ENCODE measurements around the gene FGF8. TPM values are rescaled to one million over a fixed set of nuclear protein-coding genes. Genes with fewer than 3 reads are reported as not detected.

FGF8 gene
- total RNA-seq, 3 donors from 2014 or later = not detected

GRCh38 chr10:101725296-101726114 lies 50.4 kb downstream of the FGF8 start:
- Histone ChIP-seq H3K36me3 (no peaks in the 10 kb centered on the region), H3K27ac (no peak overlapping the region), H3K9me3 (no peaks in the 10 kb centered on the region), H3K27me3 (no peaks in the 10 kb centered on the region), H3K4me1 (no peaks in the 10 kb centered on the region), H3K4me3 (no peak overlapping the region)
- DNase-seq (ENCODE audit: low spot score in 2 of 2) = no peak
- TF ChIP-seq POLR2A (IDR thresholded peaks at IDR 0.05) = no peak
- no peak for TF ChIP-seq CTCF (IDR thresholded peaks at IDR 0.05)
- TF ChIP-seq POLR2AphosphoS5 (IDR thresholded peaks at IDR 0.05) = no peak
- intact Hi-C loops (cut with DNase I; ENCODE audit: low total_unique reads) = no loop called here

GRCh38 chr10:101724446-101724845 lies 51.5 kb downstream of the FGF8 start:
- no peak for TF ChIP-seq CTCF (IDR thresholded peaks at IDR 0.05)
- TF ChIP-seq POLR2AphosphoS5 (IDR thresholded peaks at IDR 0.05) = no peak
- TF ChIP-seq POLR2A (IDR thresholded peaks at IDR 0.05) = no peak
- Histone ChIP-seq H3K4me1 (no peaks in the 10 kb centered on the region), H3K4me3 (no peak overlapping the region), H3K27me3 (no peaks in the 10 kb centered on the region), H3K36me3 (no peaks in the 10 kb centered on the region), H3K27ac (no peak overlapping the region), H3K9me3 (no peaks in the 10 kb centered on the region)
- DNase-seq (ENCODE audit: low spot score in 2 of 2) = no peak
- intact Hi-C loops (cut with DNase I; ENCODE audit: low total_unique reads) = no loop called here

- no peak overlapping the region for H3K27ac ChIP-seq
- no peaks in the 10 kb centered on the region for H3K36me3 ChIP-seq
- H3K9me3 ChIP-seq = no peaks in the 10 kb centered on the region
- TF ChIP-seq POLR2AphosphoS5 (IDR thresholded peaks at IDR 0.05) (no peak), CTCF (IDR thresholded peaks at IDR 0.05) (no peak), POLR2A (IDR thresholded peaks at IDR 0.05) (no peak)
- no peak for DNase-seq (ENCODE audit: low spot score in 2 of 2)
- H3K4me1 ChIP-seq = no peaks in the 10 kb centered on the region
- H3K4me3 ChIP-seq = no peak overlapping the region
- H3K27me3 ChIP-seq = no peaks in the 10 kb centered on the region
- intact Hi-C loops (cut with DNase I; ENCODE audit: low total_unique reads) = no loop called here
Measured at GRCh38 chr10:101723176-101723575, 52.7 kb downstream of the FGF8 start.

- H3K36me3 ChIP-seq = no peaks in the 10 kb centered on the region
- peaks cover 0 to 3% of the 10 kb centered on the region in 2 donors for H3K4me1 ChIP-seq
- H3K9me3 ChIP-seq = no peaks in the 10 kb centered on the region
- H3K27me3 ChIP-seq = no peaks in the 10 kb centered on the region
- DNase-seq (ENCODE audit: low spot score in 2 of 2) = no peak
- TF ChIP-seq POLR2AphosphoS5 (IDR thresholded peaks at IDR 0.05) (no peak), CTCF (IDR thresholded peaks at IDR 0.05) (no peak), POLR2A (IDR thresholded peaks at IDR 0.05) (no peak)
- no peak overlapping the region for H3K4me3 ChIP-seq
- H3K27ac ChIP-seq = no peak overlapping the region
- intact Hi-C loops (cut with DNase I; ENCODE audit: low total_unique reads) = no loop called here
Measured at GRCh38 chr10:101721806-101722205, 54.1 kb downstream of the FGF8 start.

- H3K4me3 ChIP-seq = no peak overlapping the region
- H3K27me3 ChIP-seq = no peaks in the 10 kb centered on the region
- peaks cover 0 to 3% of the 10 kb centered on the region in 2 donors for H3K4me1 ChIP-seq
- no peak overlapping the region for H3K27ac ChIP-seq
- DNase-seq (ENCODE audit: low spot score in 2 of 2) = no peak
- intact Hi-C loops (cut with DNase I; ENCODE audit: low total_unique reads) = no loop called here
- no peaks in the 10 kb centered on the region for H3K9me3 ChIP-seq
- TF ChIP-seq POLR2A (IDR thresholded peaks at IDR 0.05) (no peak), CTCF (IDR thresholded peaks at IDR 0.05) (no peak), POLR2AphosphoS5 (IDR thresholded peaks at IDR 0.05) (no peak)
- H3K36me3 ChIP-seq = no peaks in the 10 kb centered on the region
Measured at GRCh38 chr10:101720606-101721230, 55.2 kb downstream of the FGF8 start.

All from breast epithelium (tissue), 4 donors.